K562 treated with DMSO at 1 percent for 48 hours (cell line): ENCODE results near the gene MTCH1. TPM values are rescaled to one million over a fixed set of nuclear protein-coding genes. Genes with fewer than 3 reads are reported as not detected.

ENCODE experiments used
- total RNA-seq: library from RNA; unstranded; fragments of 300-600 nt; gene quantifications from 2 replicates; pipeline ENCODE4 v1.2.3, GENCODE V29; 2022; ENCODE audit warnings: low replicate concordance; ENCODE audit errors: extremely low read depth

MTCH1 gene, protein sequence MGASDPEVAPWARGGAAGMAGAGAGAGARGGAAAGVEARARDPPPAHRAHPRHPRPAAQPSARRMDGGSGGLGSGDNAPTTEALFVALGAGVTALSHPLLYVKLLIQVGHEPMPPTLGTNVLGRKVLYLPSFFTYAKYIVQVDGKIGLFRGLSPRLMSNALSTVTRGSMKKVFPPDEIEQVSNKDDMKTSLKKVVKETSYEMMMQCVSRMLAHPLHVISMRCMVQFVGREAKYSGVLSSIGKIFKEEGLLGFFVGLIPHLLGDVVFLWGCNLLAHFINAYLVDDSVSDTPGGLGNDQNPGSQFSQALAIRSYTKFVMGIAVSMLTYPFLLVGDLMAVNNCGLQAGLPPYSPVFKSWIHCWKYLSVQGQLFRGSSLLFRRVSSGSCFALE
- total RNA-seq, result not detected in 2 replicates

DNA sequence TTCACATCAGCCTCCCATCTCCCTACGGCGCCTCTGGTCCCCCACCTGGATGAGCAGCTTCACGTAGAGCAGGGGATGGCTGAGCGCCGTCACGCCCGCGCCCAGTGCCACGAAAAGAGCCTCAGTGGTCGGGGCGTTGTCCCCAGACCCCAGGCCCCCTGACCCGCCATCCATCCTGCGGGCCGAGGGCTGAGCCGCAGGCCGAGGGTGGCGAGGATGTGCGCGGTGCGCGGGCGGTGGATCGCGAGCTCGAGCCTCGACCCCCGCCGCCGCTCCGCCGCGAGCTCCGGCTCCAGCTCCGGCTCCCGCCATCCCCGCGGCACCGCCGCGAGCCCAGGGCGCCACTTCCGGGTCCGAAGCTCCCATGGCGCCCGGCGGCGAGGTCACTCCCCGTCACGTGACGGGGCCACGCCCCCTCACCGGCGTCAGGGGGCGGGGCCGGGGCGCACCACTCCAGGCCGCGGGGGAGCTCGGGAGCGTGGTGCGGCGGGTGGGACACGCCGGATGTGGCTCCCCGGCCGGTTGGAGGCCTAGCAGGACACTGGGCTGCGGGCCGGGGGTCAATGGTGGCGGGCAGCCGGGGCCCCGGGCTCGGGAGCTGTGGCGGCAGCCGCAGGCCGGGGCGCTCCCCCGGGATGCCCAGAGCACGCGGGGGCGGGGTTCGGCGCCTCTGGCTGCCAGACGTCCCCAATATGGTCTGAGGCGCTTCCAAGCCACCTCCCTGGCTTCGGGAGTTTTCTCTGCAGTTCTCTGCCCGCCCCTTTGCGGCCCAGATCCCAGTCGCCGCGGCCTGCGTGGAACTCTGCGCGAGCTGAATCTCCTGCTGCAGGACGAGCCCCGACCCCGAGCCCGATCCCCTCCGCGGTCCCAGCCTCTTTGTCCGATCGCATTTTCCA, at the start of gene MTCH1:
Gene MTCH1, minus strand, starts transcription at position 389 of the 896 bp plus-strand sequence. Its CDS starts 23 bp downstream, at position 366.

DNA sequence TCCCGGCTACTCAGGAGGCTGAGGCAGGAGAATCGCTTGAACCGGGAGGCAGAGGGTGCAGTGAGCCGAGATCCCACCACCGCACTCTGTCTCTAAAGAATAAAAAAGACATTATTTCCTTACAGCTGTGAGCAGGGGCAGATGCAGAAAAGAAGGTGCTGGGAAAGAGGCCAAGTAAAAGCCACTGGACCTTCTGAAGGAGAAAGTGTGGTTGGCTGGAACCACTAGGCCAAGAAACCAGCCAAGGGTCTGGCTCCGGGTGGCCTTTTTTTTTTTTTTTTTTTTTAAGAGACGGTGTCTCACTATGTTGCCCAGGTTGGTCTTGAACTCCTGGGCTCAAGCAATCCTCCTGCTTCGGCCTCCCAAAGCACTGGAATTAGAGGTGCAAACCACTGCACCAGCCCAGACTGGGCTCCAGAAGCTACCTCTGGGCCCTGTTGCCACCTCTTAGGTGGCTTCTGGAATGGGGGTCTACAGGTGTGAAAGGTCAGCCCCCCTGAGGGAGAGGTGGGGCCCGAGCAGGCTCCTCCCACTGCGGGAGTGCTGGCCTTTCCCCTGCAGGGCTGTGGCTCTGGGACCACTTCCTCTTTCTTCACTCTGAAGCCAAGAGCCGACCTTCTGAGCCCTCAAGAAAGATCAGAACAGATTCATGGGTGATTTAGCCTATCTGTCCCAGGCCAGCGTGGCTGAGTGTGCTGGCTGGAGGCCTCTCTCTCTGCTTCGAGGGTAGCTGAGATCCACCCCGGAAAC, 19.2 kb upstream of the MTCH1 start, which contains the start of gene FGD2:
Gene FGD2, plus strand, starts transcription at position 595 of the 750 bp plus-strand sequence. CDS start 163 bp downstream, outside the sequence.

DNA sequence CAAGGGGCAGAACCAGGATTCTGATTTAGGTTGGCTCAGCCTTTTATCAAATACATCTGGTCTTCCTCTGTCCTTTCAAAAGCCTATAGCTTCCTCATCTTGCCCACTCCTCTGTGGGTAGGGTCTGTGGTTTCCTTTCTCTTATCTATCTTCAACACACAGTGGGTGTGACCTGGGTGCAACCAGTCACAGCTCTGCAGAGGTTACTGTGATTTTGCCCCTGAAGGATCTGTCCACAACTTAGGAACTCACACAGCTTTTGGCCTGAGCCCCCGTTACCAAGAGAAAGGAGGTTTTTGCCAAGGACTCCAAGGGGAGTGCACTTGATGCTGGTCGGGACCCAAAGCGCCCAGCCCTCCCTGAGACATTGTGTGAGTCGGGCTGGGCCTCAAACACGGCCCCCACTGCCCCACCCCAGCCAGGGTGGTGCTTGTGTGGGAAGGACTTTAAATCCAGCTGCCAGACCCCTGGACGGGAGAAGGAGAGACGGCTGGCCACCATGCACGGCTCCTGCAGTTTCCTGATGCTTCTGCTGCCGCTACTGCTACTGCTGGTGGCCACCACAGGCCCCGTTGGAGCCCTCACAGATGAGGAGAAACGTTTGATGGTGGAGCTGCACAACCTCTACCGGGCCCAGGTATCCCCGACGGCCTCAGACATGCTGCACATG, 31.6 kb downstream of the MTCH1 start, which contains the start of gene PI16:
Gene PI16, plus strand, starts transcription at position 477 of the 670 bp plus-strand sequence. Its CDS starts 23 bp downstream, at position 500.

Other genes starting within 250 kb of the MTCH1 start
- not detected in 2 replicates for gene CPNE5, start 146.8 kb downstream of the MTCH1 start, total RNA-seq
- not detected in 2 replicates for gene PPIL1, start 111.4 kb downstream of the MTCH1 start, total RNA-seq
- gene C6orf89, start 100.2 kb downstream of the MTCH1 start, total RNA-seq, result not detected in 2 replicates
- gene PI16, start 31.5 kb downstream of the MTCH1 start, total RNA-seq, result not detected in 2 replicates
- not detected in 2 replicates for gene FGD2, start 19.5 kb upstream of the MTCH1 start, total RNA-seq
- gene PIM1, start 184.0 kb upstream of the MTCH1 start, total RNA-seq, result 492 and 623 TPM in 2 replicates